GM19193 (cell line): Measurements from ENCODE around the gene TENT4B.

ENCODE experiments used
- POLR2A ChIP-seq: IDR thresholded peaks from 4 replicates; pipeline ENCODE4 v1.6.1; 2011; ENCODE audit not compliant: insufficient read depth, insufficient read length; ENCODE audit errors: extremely low read depth

Gene TENT4B

DNA sequence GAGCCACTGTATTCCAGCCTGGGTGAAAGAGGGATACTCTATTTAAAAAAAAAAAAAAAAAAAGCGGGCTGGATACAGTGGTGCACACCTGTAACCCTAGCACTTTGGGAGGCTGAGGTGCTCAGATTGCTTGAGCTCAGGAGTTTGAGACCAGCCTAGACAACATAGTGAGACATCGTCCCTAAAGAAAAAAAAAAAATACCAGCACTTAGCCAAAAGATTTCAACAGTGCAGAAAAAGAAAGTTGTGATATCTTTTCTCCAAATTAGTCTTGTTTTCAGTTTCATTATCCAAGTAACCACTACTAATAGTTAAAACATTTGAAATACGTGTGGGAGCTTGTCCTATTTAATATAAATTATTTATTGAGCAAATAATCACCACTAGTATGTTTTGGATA lies 48.7 kb downstream of the TENT4B start:
- no peak for TF ChIP-seq POLR2A

DNA sequence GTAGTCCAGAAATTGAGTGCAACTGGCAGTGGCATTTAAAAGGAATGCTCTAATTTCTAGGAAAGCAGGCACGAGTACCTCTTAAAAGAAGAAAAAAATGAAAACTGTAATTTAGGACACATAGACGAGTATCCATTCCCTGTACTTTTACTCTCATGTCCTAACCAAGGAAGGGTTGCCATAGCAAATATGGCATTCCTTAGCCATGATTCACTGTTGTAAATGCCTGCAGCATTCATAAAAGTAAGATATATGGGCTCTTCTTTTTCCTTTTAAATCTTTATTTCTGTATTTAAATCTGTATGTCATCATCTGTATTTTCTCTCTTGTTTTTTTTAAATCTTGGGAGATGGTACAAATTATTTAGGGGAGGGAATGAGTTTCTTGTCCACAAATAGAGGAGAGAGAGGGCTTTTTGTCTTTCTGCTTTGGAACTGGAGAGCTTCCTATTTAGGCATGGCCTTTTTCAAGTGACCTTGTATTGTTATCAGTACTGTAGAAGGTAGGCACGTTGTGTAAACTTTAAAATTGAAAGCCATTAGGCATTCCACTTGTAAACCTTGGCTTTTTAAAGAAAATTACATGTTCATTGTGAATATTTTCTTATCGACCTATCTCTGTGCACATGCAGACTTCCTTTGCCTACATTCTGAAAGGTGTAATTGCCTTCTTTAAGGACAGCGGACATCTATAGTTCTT lies 50.0 kb downstream of the TENT4B start:
- TF ChIP-seq POLR2A: no peak

DNA sequence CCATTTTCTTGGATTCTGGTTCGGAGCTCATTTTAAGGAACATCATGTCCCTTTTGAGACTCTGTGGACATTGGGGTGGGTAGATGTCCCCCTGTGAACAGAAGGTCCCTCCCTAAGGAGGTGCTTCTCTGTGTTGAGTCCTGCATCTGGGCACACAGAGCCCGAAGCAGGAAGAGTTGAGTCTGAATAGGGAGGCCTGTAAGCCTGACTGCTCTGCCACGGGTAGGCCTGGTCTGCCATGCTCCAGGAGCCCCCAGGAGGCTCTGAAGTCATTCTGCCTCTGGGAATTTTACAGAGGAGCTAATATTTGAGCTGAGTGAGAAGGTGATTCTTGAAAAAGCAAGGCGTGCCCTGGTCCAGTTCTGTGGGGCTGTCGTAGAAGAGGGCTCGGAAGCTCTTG lies 50.6 kb downstream of the TENT4B start:
- TF ChIP-seq POLR2A: no peak

DNA sequence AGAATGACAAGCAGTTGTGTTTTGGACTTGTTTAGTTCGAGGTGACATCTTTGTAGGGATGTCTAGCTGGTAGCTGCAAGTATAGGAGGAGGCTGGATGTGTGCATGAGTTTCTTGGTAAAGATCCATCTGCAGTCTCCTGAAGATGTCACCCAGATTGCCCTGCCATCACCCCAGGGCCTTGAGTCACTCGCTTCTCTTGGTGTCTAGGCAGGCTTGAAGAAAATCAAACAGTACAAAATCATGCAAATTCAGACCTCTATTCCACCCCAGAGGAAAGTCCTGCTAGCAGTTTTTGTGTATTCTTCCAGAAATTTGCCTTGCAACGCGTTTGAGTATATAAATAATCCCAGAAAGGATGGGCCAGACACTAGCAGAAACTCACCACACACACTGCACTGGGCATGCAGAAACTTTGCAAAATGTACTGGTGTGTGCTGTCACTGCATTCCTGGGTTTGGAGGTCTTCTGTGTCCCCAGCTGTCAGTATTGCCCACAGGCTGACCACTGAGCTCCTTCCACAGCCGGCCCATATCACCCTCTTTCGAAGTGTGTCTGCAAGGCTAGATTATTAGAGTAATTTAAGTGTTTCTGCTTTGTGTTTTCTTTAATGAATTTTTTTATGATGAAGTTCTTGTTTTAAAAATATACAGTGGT lies 51.5 kb downstream of the TENT4B start:
- TF ChIP-seq POLR2A: no peak

DNA sequence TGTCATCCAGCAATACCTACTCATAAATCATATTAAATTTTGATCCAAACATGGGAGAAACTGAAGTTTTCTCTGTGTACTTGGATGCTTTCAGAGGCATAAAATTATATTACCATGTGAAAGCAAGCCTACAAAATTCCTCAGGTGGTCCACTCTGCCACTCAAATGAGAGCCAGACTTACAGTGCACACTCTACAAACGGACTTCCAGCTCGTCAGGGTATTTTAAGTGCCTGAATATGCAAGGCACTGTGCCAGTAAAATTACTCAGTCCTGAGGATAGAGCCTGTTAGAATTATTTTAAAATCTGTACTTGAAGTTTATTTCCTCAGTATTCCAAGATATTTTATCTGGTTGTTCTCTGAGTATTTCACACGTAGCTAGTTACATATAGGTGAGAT lies 54.5 kb downstream of the TENT4B start:
- no peak for TF ChIP-seq POLR2A

DNA sequence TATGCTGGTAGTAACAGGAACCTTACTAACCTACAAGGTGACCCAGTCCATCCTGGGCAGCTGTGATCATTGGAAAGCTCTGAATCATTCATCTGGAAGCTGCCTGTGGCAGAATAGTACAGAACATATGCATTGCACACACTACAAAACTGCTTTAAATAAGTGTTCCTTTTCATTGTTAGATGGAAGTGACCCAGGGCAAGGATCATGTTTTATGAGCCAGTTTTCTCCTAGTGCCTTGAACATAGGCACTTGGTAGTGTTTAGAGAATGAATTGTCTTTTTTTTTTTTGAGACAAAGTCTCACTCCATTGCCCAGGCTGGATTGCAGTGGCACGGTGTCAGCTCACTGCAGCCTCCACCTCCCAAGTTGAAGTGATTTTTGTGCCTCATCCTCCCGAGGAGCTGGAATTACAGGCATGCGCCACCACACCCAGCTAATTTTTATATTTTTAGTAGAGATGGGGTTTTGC lies 55.4 kb downstream of the TENT4B start:
- TF ChIP-seq POLR2A: no peak

DNA sequence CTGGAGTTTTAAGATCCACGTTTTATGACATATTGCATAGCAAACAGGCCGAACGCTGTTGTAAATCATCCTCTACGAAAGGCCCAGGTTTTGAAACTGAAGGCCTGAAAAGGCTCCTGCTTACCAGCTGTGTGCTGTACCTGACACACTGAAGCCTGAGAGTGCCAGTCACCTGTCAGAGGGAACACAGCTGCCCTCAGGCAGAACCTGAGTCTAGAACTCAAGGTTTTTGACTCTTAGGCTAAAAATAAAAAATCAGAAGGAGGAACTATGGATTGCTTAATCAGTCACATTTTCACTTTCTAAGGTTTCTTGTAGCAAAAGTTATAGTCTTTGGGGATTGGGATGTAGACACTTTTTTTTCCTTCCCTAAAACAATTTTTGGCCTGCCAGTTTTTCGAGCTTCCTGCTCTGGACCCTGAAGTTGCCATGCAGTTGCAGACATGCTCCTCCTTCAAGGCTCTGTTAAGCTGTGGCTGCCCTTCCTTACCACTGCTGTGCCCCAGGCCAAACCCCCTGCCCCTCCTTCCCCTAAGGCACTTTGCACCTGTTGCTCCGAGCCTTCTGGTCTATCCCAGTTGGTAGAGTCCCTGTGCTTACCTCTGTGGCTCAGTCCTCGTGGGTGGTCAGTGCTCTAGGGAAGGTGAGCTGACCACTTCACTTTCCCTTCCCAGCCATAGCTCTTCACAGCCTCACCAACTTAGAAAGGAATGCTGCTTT lies 56.6 kb downstream of the TENT4B start:
- TF ChIP-seq POLR2A: no peak

DNA sequence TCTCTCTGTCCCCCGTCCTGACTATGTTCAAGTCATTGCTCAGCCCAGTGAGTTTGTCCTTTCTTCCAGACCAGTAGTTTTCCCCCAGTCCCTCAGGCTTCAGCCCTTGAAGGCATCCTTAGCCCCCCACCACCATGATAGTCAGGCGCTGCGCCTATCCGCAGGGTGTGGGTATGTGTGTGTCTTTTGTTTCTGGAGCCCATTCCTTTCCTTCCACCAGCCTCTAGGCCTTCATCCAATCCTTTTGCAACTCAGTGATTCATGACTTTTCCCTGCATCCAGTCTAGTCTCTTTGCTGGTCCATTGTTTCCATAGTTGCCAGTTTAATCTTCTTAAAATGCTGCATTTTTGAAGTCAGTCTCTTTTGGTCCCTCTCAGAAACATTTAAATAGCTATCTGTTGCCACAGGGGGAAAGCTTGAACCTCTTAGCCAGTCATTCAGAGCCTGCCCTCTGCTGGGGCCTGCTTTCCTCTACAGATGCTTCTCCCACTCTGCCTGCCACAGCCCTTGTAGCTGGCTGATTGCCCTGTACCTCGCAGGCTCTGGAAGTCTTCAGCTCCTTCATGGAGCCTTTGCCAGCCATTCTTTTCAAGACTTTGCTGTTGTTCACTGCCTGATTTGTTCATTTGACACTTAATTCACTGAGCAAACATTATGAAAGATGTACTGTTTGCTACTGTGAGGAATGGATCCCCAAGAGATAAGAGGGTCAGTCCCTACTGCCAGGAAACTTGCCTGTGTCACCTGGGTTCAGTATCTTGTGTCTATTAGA lies 57.3 kb downstream of the TENT4B start:
- no peak for TF ChIP-seq POLR2A

DNA sequence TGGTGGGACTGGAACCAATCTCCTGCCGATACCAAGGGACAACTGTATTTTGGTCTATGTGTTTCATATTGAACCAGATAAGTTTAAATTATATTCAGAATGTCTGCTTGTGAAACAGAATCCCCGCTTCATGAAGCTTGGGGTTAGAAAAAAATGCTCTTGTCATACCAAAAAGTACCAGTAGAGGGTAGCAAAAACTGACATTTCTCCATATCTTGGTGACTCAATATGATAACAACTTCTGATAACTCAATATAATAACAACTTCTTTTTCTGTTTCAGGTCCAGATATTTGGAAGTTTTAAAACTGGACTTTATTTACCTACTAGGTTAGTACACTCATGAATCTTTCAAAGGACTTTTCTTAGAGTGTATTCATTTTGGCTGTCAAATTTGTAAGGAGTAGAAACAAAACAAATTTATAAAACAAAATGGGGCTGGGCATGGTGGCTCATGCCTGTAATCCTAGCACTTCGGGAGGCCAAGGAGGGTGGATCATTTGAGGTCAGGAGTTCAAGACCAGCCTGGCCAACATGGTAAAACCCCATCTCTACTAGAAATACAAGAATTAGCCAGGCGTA lies 60.9 kb downstream of the TENT4B start:
- no peak for TF ChIP-seq POLR2A

DNA sequence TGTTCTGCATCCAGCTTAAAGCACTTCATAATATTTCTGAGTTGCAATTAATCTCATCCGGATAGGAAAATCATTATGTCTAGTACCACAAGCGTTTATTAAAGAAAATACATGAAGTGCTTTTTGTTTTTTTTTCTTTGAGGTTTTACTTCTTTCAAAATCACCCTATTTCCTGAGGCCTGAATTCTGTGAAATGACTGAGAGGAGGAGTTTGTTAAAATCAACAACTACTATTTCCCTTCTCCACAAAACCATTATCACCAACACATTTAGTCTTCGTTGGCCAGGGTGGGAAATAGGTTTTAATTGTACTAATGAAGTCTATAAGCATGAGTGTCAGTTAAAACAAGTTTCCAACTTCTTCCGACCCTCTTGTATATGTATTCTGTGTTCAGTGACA lies 62.6 kb downstream of the TENT4B start:
- TF ChIP-seq POLR2A: no peak

DNA sequence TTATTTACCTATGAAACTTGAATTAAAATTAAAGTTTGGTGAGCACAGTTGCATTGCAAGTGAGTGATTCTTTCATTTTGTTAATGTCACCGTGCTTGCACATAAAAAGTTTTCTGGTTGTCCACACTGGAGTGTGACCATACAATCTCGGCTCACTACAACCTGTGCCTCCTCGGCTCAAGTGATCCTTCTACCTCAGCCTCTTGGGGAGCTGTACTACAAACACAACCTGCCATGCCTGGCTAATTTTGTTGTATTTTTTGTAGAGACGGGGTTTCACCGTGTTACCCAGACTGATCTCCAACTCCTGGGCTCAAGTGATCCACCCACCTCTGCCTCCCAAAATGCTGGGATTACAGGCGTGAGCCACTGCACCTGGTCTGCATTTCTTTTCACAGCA lies 63.1 kb downstream of the TENT4B start:
- no peak for TF ChIP-seq POLR2A

DNA sequence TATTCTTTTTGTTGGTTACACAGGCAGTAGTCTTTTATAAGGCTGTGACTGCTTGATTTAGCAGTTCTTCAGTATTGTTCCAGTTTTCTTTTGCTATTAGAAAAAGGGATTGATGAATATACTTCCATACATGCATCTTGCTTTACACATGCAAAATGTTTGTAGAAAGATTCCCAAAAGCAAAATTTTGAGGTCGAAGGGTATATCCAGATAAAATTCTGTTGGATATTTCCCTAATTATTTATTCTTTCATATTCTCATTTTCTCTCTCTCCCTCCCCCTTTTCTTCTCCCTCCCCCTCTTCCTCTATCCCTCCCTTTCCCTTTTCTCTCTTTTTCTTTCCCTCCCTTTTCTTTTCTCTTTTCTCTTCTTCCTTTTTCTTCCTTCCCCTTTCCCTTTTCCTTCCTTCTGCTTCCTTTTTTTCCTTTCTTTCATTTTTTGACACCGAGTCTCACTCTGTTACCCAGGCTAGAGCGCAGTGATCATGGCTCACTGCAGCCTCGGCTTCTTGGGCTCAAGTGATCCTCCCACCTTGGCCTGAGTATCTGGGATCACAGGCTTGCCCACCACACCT lies 66.4 kb downstream of the TENT4B start:
- TF ChIP-seq POLR2A: no peak

DNA sequence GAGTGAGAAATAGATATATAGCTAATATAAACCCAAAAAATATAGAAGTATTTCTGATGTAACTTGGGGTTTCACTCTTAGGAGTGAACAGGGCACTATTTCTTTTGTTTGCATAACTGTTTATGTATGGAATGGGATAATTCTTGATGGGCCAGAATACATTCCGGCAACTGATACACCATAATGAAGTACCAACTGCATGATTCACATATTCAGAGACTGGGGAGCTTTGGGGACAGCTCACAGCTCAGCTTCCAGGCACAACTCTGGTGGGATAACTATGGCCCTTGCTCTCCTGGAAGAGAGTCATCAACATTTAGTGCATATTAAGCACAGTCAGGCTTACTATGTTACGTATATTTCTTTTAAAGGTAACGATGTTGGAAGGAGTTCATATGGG lies 71.2 kb downstream of the TENT4B start:
- TF ChIP-seq POLR2A: no peak

DNA sequence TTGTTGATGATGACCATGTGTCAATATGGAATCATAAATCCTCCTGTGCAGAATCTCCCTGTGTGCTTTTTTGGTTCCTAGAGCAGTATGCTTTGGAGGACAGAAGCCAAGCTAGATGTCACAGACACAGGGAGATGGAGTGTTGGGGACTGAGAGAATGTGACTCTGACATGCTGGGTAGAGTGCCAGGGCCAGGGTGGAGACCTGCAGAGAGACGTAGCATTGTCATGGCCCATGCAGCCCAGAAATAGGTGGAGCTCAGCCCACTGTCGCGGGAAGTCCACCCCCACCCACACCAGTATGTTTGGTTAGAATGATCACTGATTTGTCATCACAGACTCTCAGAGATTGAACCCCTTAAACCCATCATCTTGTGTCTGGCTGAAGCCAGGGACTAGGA lies 74.0 kb downstream of the TENT4B start:
- no peak for TF ChIP-seq POLR2A

DNA sequence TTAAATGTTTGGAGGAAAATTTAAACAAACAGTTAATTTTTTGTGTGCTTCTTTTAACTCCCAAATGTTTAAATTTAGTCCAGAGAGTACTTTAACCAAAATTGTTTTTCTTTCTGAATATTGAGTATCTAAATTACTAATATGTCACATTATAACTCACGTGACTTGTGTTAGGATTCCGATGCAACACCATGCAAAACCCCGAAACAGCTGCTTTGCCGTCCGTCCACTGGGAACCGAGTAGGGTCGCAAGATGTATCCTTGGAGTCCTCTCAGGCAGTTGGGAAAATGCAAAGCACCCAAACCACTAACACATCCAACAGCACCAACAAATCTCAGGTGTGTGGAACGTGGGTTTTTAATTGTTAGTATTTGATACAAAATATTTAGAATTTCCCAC lies 74.6 kb downstream of the TENT4B start:
- no peak for TF ChIP-seq POLR2A

DNA sequence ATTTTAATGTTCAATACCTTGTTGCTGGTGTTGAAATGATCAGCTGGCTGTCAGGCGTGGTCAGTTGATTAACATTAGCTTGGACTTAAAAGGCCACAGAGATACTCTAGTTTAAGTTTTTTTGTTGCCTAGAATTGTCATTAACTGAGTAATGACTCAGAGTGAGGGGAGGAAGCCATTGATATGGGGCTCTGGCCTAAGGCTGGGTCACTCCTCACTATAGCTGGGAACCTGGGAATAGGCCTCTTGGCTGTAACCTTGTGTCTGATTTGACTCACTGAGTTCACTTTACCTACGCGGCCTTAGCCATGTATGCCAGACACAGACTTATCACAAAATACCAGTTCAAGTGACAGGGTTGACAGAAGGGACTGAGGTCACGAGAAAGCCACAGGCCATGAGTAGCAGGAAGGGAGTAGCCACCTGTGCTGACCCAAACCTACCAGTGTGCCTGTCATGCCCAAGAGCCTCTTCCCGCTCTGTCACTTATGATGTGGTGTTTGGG lies 75.3 kb downstream of the TENT4B start:
- no peak for TF ChIP-seq POLR2A
